K562 (cell line): ENCODE measurements around the gene NOL4L. TPM values are rescaled to one million over a fixed set of nuclear protein-coding genes. Genes with fewer than 3 reads are reported as not detected.

Experiments
- ATAC-seq: fragments of 200-7000 bp; cut with Tn5 transposase; 3 replicates; pipeline ENCODE4 v1.9.1; 2020; ENCODE audit warnings: moderate library complexity
- BruUV-seq: library from RNA; stranded (reverse); fragments of 400-500 nt; replicated peaks from 2 replicates; lab custom pipeline; 2021; lab: Mats Ljungman, UMichigan
- CTCF ChIA-PET: fragments of 300-600 bp; formaldehyde crosslinking; extraction: SDS; loops from one replicate; lab custom pipeline; 2021; ENCODE audit warnings: low intra/inter-chr PET ratio; lab: Yijun Ruan, JAX
- POLR2A ChIA-PET: fragments of 300-600, 350-650 bp; sonication (Branson Sonifier 250); formaldehyde crosslinking; extraction: SDS; loops from one replicate; lab custom pipeline; 2021; ENCODE audit warnings: antibody characterized with exemption, inconsistent platforms; lab: Yijun Ruan, JAX
- DNase-seq, 4 experiments: peaks; one replicate each; pipeline versions ENCODE4 v3.0.0 to v3.0.0-alpha.2; 2011 to 2018; ENCODE audit warnings: low spot score in 3 of 4, mixed read lengths in 3 of 4; ENCODE audit errors: extremely low read depth in 1 of 4
- FAIRE-seq: peaks from 2 replicates; lab custom pipeline; 2011; peaks lifted over from hg19 to GRCh38; lab: Jason Lieb, UNC
- H2AFZ ChIP-seq: 2 replicates; pipeline ENCODE4 v1.6.0; 2011; ENCODE audit warnings: low read depth, low read length, control low read depth, inconsistent platforms
- H3K27ac ChIP-seq: fragments of 200-600 bp; 3 replicates; pipeline ENCODE4 v1.8.0; 2011; ENCODE audit warnings: low read depth, mild to moderate bottlenecking, control low read depth, inconsistent platforms, low read length, moderate library complexity, mixed read lengths; ENCODE audit errors: extremely low read depth
- H3K27me3 ChIP-seq, 2 experiments: fragments of 300-600 bp in 1 of 2; 2 replicates in 1 of 2; 3 replicates in 1 of 2; pipeline versions ENCODE4 v1.6.0 to v1.8.0; 2011; ENCODE audit warnings: inconsistent platforms in 2 of 2, low read length in 2 of 2, mild to moderate bottlenecking in 1 of 2, mixed read lengths in 1 of 2, moderate library complexity in 1 of 2; ENCODE audit not compliant: control insufficient read depth in 2 of 2, insufficient read depth in 2 of 2
- H3K36me3 ChIP-seq: fragments of 300-600 bp; 3 replicates; pipeline ENCODE4 v1.8.0; 2011; ENCODE audit warnings: mild to moderate bottlenecking, low read length, inconsistent platforms; ENCODE audit not compliant: control insufficient read depth, insufficient read depth
- H3K4me1 ChIP-seq, 2 experiments: fragments of 200-600 bp in 1 of 2; replicated peaks in 1 of 2; 2 replicates in 1 of 2; 3 replicates in 1 of 2; pipeline versions ENCODE4 v1.5.1 to v1.8.0; 2011; ENCODE audit warnings: inconsistent platforms in 2 of 2, low read length in 2 of 2, mild to moderate bottlenecking in 1 of 2, mixed read lengths in 1 of 2, moderate library complexity in 1 of 2; ENCODE audit not compliant: control insufficient read depth in 2 of 2, insufficient read depth in 2 of 2
- H3K4me2 ChIP-seq: 2 replicates; pipeline ENCODE4 v1.6.1; 2011; ENCODE audit warnings: low read length, control low read depth, inconsistent platforms, mixed read lengths; ENCODE audit not compliant: insufficient read depth
- H3K4me3 ChIP-seq: fragments of 200-600 bp; sonication (generic), shearing (Covaris generic); 2 replicates; pipeline ENCODE4 v1.5.1; 2016; ENCODE audit warnings: control low read depth, inconsistent platforms
- H3K79me2 ChIP-seq: fragments of 200-600 bp; 3 replicates; pipeline ENCODE4 v1.8.0; 2011; ENCODE audit warnings: low read length, inconsistent platforms; ENCODE audit not compliant: control insufficient read depth, insufficient read depth
- H3K9ac ChIP-seq, 2 experiments: 2 replicates each; pipeline versions ENCODE4 v1.6.0 to v1.6.1; 2011; ENCODE audit warnings: low read depth in 2 of 2, low read length in 2 of 2, control low read depth in 1 of 2, inconsistent platforms in 1 of 2, mild to moderate bottlenecking in 1 of 2, mixed read lengths in 1 of 2; ENCODE audit not compliant: insufficient read depth in 1 of 2
- H3K9me1 ChIP-seq: one replicate; pipeline ENCODE4 v1.6.0; 2011; ENCODE audit warnings: inconsistent platforms, mild to moderate bottlenecking, low read length, moderate library complexity; ENCODE audit not compliant: control insufficient read depth, insufficient read depth
- H3K9me3 ChIP-seq: replicated peaks from 2 replicates; pipeline ENCODE4 v1.5.1; 2011; ENCODE audit warnings: low read depth, low read length, inconsistent platforms; ENCODE audit not compliant: control insufficient read depth, insufficient read depth
- H4K20me1 ChIP-seq: replicated peaks from 2 replicates; pipeline ENCODE4 v1.6.1; 2011; ENCODE audit warnings: low read length, inconsistent platforms, mixed read lengths; ENCODE audit not compliant: control insufficient read depth, insufficient read depth
- CBFA2T2 ChIP-seq: fragments of 450-650 bp; conservative IDR thresholded peaks from 2 replicates; pipeline ENCODE4 v1.6.1; 2017; ENCODE audit warnings: mild to moderate bottlenecking
- ERF ChIP-seq: fragments of 450-650 bp; formaldehyde crosslinking; IDR thresholded peaks from 2 replicates; pipeline ENCODE4 v1.4.0; 2020; ENCODE audit warnings: mild to moderate bottlenecking, mixed read lengths
- GABPB1 ChIP-seq: sonication (generic); formaldehyde crosslinking; IDR thresholded peaks from 2 replicates; pipeline ENCODE4 v1.8.0; 2022; ENCODE audit warnings: mild to moderate bottlenecking, missing genetic modification reagents
- KLF13 ChIP-seq: fragments of 450-650 bp; IDR thresholded peaks from 2 replicates; pipeline ENCODE4 v1.6.1; 2016; ENCODE audit warnings: missing genetic modification characterization, low read depth, mild to moderate bottlenecking, missing compliant biosample characterization, moderate library complexity, borderline replicate concordance
- RAD51 ChIP-seq: fragments of 450-650 bp; IDR thresholded peaks from 2 replicates; pipeline ENCODE4 v1.7.1; 2016; ENCODE audit warnings: low read depth, mild to moderate bottlenecking, borderline replicate concordance
- SREBF1 ChIP-seq: fragments of 150-350 bp; IDR thresholded peaks from 2 replicates; pipeline ENCODE4 v1.6.1; 2014; ENCODE audit warnings: antibody characterized with exemption, low read depth, low read length, borderline replicate concordance
- TOE1 ChIP-seq, 2 experiments: fragments of 450-650 bp in 1 of 2; sonication (generic) in 1 of 2; formaldehyde crosslinking in 1 of 2; IDR thresholded peaks; 2 replicates each; pipeline versions ENCODE4 v1.7.1 to v1.8.0; 2016 to 2022; ENCODE audit warnings: borderline replicate concordance in 2 of 2, mild to moderate bottlenecking in 2 of 2, antibody characterized with exemption in 1 of 2, inconsistent platforms in 1 of 2, low read depth in 1 of 2, missing genetic modification reagents in 1 of 2, moderate library complexity in 1 of 2
- YBX1 ChIP-seq: fragments of 450-650 bp; IDR thresholded peaks from 2 replicates; pipeline ENCODE4 v1.7.1; 2016; ENCODE audit warnings: mild to moderate bottlenecking
- YY1 ChIP-seq, 3 experiments: IDR thresholded peaks; 2 replicates each; pipeline ENCODE4 v1.6.1; 2011; ENCODE audit warnings: low read length in 2 of 3, mild to moderate bottlenecking in 2 of 3, moderate library complexity in 2 of 3, borderline replicate concordance in 1 of 3, control low read depth in 1 of 3, low read depth in 1 of 3; ENCODE audit not compliant: insufficient read depth in 3 of 3, insufficient replicate concordance in 2 of 3, control insufficient read depth in 1 of 3, insufficient read length in 1 of 3; ENCODE audit errors: extremely low read depth in 1 of 3
- ZNF41 ChIP-seq: fragments of 250-450 bp; sonication (Bioruptor Pico); conservative IDR thresholded peaks from 2 replicates; pipeline ENCODE4 v1.4.0; 2020; ENCODE audit warnings: mild to moderate bottlenecking
- WGBS: fragments of 100-300 bp; shearing (Covaris generic); methylation state at CpG from one replicate; pipeline ENCODE4 v1.1.6; 2016; ENCODE audit warnings: low coverage, mixed read lengths; ENCODE audit not compliant: insufficient coverage; ENCODE audit errors: missing lambda C conversion rate; 5-methylcytosine and 5-hydroxymethylcytosine counted together
- in situ Hi-C: fragments of 300-500 bp; cut with MboI; formaldehyde crosslinking; loops from 4 replicates; pipeline ENCODE4 v1.15.0; 2018; ENCODE audit warnings: inconsistent platforms, mixed read lengths
- intact Hi-C: fragments of 100-400 bp; cut with micrococcal nuclease; formaldehyde crosslinking; loops from 2 replicates; pipeline ENCODE4 v1.14.2; 2022
- polyA plus RNA-seq, 8 experiments: library from polyadenylated mRNA; depleted of rRNA in 4 of 8; stranded (reverse) in 5 of 8; unstranded in 3 of 8; fragments of >200 nt; fragmentation: Nextera tagmentation in 2 of 8; fragmentation: Illumina TruSeq in 1 of 8; extraction: Ambion mirVana in 2 of 8; extraction: Trizol in 1 of 8; gene quantifications; 2 replicates each; pipeline versions ENCODE4 v1.2.1 to v1.2.3, GENCODE V29; 2011 to 2014; ENCODE audit warnings: inconsistent platforms in 1 of 8, missing spikeins in 1 of 8
- total RNA-seq, 7 experiments: library from RNA; depleted of rRNA in 6 of 7; stranded (reverse); fragments of >200 nt in 6 of 7; fragmentation: Illumina TruSeq in 2 of 7; extraction: Trizol in 2 of 7; gene quantifications; 2 replicates each; pipeline versions ENCODE4 v1.2.1 to v1.2.3, GENCODE V29; 2011 to 2021; ENCODE audit warnings: low replicate concordance in 1 of 7
- TF ChIP-seq, protein P1 (sequence below): sonication (generic); formaldehyde crosslinking; IDR thresholded peaks from 2 replicates; pipeline ENCODE4 v1.5.0; 2020; ENCODE audit warnings: missing genetic modification reagents
- TF ChIP-seq, protein P2 (sequence below): sonication (generic); formaldehyde crosslinking; IDR thresholded peaks from 2 replicates; pipeline ENCODE4 v1.9.0; 2022; ENCODE audit warnings: mild to moderate bottlenecking, missing genetic modification reagents
- TF ChIP-seq, protein P3 (sequence below): fragments of 450-650 bp; formaldehyde crosslinking; IDR thresholded peaks from 2 replicates; pipeline ENCODE4 v1.4.0; 2020; ENCODE audit warnings: mild to moderate bottlenecking, mixed read lengths
- TF ChIP-seq, protein P4 (sequence below), 2 experiments: IDR thresholded peaks; 2 replicates each; pipeline ENCODE4 v1.6.1; 2011; ENCODE audit warnings: borderline replicate concordance in 1 of 2, control low read depth in 1 of 2, low read depth in 1 of 2, low read length in 1 of 2, mild to moderate bottlenecking in 1 of 2, mixed read lengths in 1 of 2, moderate library complexity in 1 of 2; ENCODE audit not compliant: insufficient read depth in 1 of 2, insufficient read length in 1 of 2, poor library complexity in 1 of 2, severe bottlenecking in 1 of 2; ENCODE audit errors: extremely low read depth in 1 of 2

Gene NOL4L
- total and polyA plus RNA-seq, 9 of the 15 experiments (the other 6 are each of a cell fraction or from before 2014, with no cell fraction given), result 5.1 to 36.2 (median 13.6) TPM

DNA sequence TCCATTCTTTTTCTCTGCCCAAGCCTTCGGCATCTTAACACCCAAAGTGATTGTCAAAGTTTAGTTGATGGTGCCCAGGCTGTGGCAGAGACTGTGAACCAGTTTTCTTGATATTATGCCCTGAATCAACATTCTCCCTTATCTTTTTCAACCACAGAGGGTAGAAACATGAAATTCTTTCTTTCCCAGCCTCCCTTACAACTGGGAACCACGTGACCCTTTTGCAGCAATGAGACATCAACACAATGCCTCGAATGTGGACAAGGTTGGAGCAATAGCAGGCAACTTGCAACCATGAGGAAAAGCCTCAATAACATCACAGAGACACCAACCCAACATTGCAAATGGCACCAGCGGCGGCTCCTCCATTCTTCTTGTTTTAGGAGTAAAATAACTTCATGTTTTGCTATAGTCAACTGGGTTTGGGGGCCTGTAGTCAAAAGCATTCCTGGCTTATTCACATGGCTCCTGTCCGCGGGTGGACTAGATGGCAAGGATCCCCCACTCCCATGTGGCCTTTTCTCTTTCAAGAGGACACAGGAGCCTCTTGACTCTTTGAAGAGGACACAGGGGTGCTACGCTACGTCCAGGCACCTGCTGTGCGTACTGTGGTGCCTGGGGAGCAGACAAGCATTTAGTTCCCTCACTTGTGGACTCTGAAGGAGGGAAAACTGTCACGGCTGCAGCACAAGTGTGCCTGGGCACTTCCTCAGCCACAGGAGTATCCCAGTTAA is 90.5 kb downstream of the NOL4L start:
- H3K27ac ChIP-seq, result no peak overlapping the region; the same call in 2 of the 3 replicates
- ChIA-PET CTCF (no interaction called here), POLR2A (no interaction called here)
- H3K27me3 ChIP-seq, result no peaks in the 10 kb centered on the region
- no peak overlapping the region for H2AFZ ChIP-seq
- H3K9me3 ChIP-seq, result no peaks in the 10 kb centered on the region
- H3K4me1 ChIP-seq, result peaks cover 8 to 11% of the 10 kb centered on the region in 2 experiments; a peak in 4 of 5 replicates
- in situ Hi-C loops, result no loop called here
- H3K79me2 ChIP-seq, result peaks cover 8% of the 10 kb centered on the region; the same call in 1 of the 3 replicates
- no peak overlapping the region for H3K4me2 ChIP-seq
- peaks cover 46% of the 10 kb centered on the region for H3K36me3 ChIP-seq
- no peaks in the 10 kb centered on the region for H4K20me1 ChIP-seq
- ATAC-seq, result peak; percentile 50; the same call in 2 of the 3 replicates
- no peak for FAIRE-seq
- BruUV-seq, result no TSS peak
- H3K9me1 ChIP-seq, result no peaks in the 10 kb centered on the region
- no peak overlapping the region for H3K4me3 ChIP-seq
- intact Hi-C loops, result no loop called here
- peak overlapping the region in 1 of 2 experiments; percentile 23; a peak in 1 of 4 replicates for H3K9ac ChIP-seq
- 74% methylated on average over 10 of the region's 11 CpGs for WGBS
- DNase-seq, result no peak
- TF ChIP-seq TOE1 (IDR thresholded peaks at IDR 0.05; ENCODE audit: borderline replicate concordance) (peak; percentile 85; the same call in 1 of the 2 replicates), TOE1 (CRISPR knock-in tag; IDR thresholded peaks at IDR 0.05; ENCODE audit: borderline replicate concordance, low read depth) (no peak), YBX1 (no peak), ZNF41 (CRISPR knock-in tag) (0 out of 2 replicates have a peak, but pooled peaks have one; percentile 30), GABPB1 (no peak), CBFA2T2 (peak; percentile 53), YY1 (IDR thresholded peaks at IDR 0.05; ENCODE audit: borderline replicate concordance in 1 of 3, control insufficient read depth in 1 of 3, extremely low read depth in 1 of 3, insufficient read depth in 3 of 3, insufficient read length in 1 of 3, insufficient replicate concordance in 2 of 3, low read depth in 1 of 3, low read length in 2 of 3) (no peak), KLF13 (tag) (no peak), ERF (no peak), RAD51 (peak; percentile 88), SREBF1 (no peak)
- TF ChIP-seq, protein P1, sequence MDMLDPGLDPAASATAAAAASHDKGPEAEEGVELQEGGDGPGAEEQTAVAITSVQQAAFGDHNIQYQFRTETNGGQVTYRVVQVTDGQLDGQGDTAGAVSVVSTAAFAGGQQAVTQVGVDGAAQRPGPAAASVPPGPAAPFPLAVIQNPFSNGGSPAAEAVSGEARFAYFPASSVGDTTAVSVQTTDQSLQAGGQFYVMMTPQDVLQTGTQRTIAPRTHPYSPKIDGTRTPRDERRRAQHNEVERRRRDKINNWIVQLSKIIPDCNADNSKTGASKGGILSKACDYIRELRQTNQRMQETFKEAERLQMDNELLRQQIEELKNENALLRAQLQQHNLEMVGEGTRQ (CRISPR knock-in tag), result peak; percentile 75
- TF ChIP-seq, protein P2, sequence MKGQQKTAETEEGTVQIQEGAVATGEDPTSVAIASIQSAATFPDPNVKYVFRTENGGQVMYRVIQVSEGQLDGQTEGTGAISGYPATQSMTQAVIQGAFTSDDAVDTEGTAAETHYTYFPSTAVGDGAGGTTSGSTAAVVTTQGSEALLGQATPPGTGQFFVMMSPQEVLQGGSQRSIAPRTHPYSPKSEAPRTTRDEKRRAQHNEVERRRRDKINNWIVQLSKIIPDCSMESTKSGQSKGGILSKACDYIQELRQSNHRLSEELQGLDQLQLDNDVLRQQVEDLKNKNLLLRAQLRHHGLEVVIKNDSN (CRISPR knock-in tag), result peak; percentile 78
- TF ChIP-seq, protein P3, sequence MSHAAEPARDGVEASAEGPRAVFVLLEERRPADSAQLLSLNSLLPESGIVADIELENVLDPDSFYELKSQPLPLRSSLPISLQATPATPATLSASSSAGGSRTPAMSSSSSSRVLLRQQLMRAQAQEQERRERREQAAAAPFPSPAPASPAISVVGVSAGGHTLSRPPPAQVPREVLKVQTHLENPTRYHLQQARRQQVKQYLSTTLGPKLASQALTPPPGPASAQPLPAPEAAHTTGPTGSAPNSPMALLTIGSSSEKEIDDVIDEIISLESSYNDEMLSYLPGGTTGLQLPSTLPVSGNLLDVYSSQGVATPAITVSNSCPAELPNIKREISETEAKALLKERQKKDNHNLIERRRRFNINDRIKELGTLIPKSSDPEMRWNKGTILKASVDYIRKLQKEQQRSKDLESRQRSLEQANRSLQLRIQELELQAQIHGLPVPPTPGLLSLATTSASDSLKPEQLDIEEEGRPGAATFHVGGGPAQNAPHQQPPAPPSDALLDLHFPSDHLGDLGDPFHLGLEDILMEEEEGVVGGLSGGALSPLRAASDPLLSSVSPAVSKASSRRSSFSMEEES (CRISPR knock-in tag), result peak; percentile 91
- TF ChIP-seq, protein P4, sequence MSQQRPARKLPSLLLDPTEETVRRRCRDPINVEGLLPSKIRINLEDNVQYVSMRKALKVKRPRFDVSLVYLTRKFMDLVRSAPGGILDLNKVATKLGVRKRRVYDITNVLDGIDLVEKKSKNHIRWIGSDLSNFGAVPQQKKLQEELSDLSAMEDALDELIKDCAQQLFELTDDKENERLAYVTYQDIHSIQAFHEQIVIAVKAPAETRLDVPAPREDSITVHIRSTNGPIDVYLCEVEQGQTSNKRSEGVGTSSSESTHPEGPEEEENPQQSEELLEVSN (IDR thresholded peaks at IDR 0.05; ENCODE audit: borderline replicate concordance in 1 of 2, extremely low read depth in 1 of 2, insufficient read depth in 1 of 2, insufficient read length in 1 of 2, low read depth in 1 of 2, low read length in 1 of 2, poor library complexity in 1 of 2, severe bottlenecking in 1 of 2), result no peak
